Subcutaneous adipose tissue (tissue), 4 donors: ENCODE measurements around the gene CTBP2. TPM values are rescaled to one million over a fixed set of nuclear protein-coding genes. Genes with fewer than 3 reads are reported as not detected.

ENCODE experiments used
- total RNA-seq, 4 donors: library from RNA; depleted of rRNA; stranded (reverse); fragments of >200 nt; gene quantifications; one replicate each; pipeline ENCODE4 v1.1.0, GENCODE V29; 2016
- TF ChIP-seq, protein P1 (sequence below): fragments of 450-650 bp; IDR thresholded peaks from one replicate; pipeline ENCODE4 v1.5.1; 2016; ENCODE audit warnings: low read depth, mild to moderate bottlenecking, control low read depth, antibody characterized with exemption, moderate library complexity

Gene CTBP2
- total RNA-seq, 4 donors from 2014 or later, result 22.3 to 52.2 (median 42.5) TPM

DNA sequence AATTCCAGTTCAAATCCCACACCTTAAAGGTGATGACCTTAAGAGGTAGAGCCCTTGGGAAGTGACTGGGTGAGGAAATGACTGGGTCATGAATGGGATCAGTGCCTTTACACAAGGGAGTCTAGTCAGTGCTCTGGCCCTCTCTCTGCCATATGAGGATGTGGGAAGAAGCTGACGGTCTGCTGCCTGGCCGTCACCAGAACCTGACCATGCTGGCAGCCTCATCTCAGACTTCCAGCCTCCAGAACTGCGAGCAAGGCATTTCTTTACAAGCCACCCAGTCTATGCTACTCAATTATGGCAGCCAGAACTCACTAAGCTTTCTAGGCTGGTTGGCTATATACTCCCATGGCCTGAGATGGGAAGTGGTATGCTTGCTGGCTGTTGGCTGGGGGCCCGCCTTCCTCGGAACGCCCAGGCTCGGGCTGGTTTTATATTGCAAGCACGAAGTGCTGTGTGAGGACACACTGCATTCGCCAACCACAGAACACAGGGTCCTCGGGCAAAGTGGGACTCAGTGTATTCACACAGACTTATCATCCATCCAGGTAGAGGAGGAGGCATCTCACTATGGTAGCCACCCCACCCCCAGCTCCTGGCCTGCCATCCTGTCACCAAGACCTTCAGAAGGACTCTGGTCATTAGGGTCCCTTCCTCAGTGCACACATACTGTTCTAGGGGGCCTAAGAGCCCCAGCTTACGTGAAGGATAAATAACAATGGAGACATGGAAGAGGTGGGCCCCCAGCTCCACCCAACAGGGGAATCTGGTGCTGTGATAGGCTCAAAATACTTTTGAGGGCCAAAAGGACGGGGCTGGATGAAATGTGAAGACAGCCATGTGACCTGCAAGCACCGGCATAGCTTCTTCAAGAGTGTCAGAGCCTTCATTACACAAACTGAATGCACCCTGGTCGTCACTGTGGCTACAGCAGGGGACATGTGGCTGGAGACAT is 169.4 kb downstream of the CTBP2 start:
- TF ChIP-seq, protein P1, sequence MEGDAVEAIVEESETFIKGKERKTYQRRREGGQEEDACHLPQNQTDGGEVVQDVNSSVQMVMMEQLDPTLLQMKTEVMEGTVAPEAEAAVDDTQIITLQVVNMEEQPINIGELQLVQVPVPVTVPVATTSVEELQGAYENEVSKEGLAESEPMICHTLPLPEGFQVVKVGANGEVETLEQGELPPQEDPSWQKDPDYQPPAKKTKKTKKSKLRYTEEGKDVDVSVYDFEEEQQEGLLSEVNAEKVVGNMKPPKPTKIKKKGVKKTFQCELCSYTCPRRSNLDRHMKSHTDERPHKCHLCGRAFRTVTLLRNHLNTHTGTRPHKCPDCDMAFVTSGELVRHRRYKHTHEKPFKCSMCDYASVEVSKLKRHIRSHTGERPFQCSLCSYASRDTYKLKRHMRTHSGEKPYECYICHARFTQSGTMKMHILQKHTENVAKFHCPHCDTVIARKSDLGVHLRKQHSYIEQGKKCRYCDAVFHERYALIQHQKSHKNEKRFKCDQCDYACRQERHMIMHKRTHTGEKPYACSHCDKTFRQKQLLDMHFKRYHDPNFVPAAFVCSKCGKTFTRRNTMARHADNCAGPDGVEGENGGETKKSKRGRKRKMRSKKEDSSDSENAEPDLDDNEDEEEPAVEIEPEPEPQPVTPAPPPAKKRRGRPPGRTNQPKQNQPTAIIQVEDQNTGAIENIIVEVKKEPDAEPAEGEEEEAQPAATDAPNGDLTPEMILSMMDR, result no peak

DNA sequence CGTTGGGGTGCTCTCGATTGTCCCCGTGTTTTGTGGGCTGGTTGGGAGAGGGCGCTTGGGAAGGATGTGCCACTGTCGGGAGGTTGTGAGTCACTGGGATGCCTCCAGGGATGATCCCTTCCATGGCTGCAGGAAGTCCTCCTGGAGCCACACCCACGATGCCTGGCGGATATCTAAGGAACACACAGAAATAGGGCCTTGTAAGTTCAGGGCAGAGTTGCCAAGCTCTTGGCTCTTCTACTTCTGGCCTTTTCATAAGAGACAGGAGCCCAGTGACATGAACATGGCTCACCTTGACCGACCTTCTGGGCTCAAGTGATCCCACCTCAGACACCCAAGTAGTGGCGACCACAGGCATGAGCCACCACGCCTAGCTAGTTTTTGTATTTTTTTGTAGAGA is 170.8 kb downstream of the CTBP2 start:
- TF ChIP-seq, protein P1, result no peak

DNA sequence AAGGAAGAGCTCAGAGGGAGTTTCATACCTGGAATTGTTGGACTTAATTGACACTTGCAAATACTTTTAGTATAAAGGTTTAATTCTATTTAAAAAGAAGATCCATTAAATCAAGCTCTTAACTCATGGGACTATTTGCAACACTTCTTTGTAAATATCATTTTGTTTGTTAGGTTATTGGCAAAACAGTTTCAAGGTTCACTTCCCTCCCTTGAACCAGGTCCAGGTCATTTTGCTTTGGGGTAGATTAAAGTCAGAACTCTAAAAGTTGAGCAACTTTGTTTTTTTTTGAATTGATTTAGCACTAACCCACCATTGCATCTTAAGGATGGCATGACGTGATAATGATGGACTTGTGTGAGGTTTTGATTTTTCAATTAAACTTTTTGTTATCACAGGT is 172.6 kb downstream of the CTBP2 start:
- TF ChIP-seq, protein P1, result no peak

DNA sequence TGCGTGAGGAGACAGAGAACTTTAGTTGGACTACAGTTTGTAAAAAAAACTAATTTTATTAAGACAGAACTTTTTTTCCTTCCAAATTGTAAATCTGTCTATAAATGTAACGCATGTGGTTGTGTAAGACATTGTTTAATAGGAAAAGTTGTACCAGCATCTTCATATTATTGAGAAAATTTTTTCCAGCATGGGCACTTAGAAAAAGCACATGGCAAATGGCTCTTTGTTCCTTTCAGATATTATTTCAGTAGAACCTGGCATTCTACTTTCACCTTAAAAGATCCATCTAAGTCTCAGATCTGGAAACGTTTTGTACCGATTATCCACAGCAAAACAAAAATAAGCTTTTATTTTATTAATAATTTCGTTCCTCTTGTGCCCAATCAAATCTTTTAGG is 175.2 kb downstream of the CTBP2 start:
- TF ChIP-seq, protein P1, result no peak

DNA sequence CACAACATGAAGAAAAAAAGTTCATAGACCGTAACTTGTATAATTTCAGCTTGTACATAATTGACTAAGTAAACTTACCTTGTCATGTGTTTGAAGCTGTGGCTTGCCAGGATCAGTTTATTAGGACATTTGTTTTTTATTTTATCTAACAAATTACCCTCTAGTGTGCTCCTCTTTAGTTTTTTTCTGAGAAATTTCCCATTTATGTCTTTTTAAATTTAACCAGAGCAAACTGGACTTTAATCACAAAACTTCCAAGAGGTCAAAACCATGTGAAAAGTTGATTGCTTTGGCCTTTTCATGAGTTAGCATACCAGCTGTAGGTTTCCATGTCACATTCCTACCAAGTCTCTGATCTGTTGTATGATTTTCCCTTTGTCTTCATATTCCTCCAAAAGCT is 176.0 kb downstream of the CTBP2 start:
- TF ChIP-seq, protein P1, result no peak

DNA sequence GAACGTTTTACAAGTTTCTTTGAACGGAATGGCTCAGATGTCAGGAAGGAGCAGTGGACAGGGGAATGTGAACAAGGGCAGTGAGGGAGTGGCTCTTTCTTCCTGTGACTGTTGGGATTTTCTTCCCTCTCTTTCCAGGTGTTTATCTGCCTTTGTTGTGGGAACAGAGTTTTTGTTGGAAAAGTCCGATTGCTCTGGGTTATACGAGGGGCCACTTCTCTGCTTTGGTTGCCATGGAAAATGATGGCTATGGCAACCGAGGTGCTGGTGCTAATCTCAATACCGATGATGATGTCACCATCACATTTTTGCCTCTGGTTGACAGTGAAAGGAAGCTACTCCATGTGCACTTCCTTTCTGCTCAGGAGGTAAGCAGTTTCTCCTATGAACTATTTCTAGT is 177.0 kb downstream of the CTBP2 start:
- TF ChIP-seq, protein P1, result no peak

DNA sequence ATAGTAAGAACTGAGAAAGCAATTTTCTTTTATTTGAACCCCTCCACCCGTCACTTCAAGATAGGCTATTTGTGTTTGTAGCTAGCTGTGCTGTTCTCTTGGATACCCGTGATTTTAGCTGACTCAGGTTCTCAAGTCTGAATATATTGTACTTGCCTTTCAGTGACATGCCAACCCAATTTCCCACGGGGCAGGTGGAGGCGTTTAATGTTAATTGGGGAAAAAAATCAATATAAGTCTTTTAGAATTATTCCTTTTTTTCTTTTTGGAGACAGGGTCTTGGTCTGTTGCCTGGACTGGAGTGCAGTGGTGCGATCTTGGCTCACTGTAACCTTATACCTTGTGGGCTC is 182.0 kb downstream of the CTBP2 start:
- TF ChIP-seq, protein P1, result no peak
